ENCODE results near the gene BEND5. TPM values are rescaled to one million over a fixed set of nuclear protein-coding genes. Genes with fewer than 3 reads are reported as not detected.

Gene BEND5
- total RNA-seq, 1 donor from 2014 or later: 23.9 TPM

GRCh38 chr1:48749068-48749467 is 27.6 kb downstream of the BEND5 start:
- H3K4me3 Mint-ChIP-seq (ENCODE audit: low read depth): no peak overlapping the region
- no peaks in the 10 kb centered on the region for H3K27me3 Mint-ChIP-seq
- H3K4me1 Mint-ChIP-seq (ENCODE audit: low read depth): peaks cover 18% of the 10 kb centered on the region
- no peak overlapping the region for H3K27ac Mint-ChIP-seq
- no peaks in the 10 kb centered on the region for H3K9me3 Mint-ChIP-seq (ENCODE audit: low read depth)
- H3K36me3 Mint-ChIP-seq (ENCODE audit: insufficient read depth): peaks cover 23% of the 10 kb centered on the region
- no peak for DNase-seq (ENCODE audit: low spot score, unreplicated experiment)
- TF ChIP-seq, protein P1, sequence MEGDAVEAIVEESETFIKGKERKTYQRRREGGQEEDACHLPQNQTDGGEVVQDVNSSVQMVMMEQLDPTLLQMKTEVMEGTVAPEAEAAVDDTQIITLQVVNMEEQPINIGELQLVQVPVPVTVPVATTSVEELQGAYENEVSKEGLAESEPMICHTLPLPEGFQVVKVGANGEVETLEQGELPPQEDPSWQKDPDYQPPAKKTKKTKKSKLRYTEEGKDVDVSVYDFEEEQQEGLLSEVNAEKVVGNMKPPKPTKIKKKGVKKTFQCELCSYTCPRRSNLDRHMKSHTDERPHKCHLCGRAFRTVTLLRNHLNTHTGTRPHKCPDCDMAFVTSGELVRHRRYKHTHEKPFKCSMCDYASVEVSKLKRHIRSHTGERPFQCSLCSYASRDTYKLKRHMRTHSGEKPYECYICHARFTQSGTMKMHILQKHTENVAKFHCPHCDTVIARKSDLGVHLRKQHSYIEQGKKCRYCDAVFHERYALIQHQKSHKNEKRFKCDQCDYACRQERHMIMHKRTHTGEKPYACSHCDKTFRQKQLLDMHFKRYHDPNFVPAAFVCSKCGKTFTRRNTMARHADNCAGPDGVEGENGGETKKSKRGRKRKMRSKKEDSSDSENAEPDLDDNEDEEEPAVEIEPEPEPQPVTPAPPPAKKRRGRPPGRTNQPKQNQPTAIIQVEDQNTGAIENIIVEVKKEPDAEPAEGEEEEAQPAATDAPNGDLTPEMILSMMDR (IDR thresholded peaks at IDR 0.05; ENCODE audit: unreplicated experiment): no peak

DNA sequence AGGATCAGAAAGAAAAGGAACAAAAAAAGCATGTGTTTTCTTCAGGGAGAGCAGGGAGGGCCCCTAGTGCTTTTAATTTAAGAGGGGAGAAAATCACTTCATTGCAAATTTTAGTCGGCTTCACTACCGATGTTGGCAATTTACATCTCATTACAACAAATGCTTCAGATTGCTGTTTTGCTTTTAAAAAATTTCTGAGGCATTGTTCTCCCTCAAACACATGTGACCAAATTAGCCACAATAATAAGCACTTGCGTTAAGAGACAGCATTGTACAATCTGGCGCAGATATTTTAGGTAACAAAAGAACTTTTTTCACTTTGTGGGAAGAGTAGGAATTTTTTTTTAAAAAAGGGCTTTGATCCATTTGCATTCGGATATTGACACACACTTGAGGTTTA is 29.8 kb downstream of the BEND5 start:
- no peaks in the 10 kb centered on the region for H3K27me3 Mint-ChIP-seq
- no peak overlapping the region for H3K4me3 Mint-ChIP-seq (ENCODE audit: low read depth)

DNA sequence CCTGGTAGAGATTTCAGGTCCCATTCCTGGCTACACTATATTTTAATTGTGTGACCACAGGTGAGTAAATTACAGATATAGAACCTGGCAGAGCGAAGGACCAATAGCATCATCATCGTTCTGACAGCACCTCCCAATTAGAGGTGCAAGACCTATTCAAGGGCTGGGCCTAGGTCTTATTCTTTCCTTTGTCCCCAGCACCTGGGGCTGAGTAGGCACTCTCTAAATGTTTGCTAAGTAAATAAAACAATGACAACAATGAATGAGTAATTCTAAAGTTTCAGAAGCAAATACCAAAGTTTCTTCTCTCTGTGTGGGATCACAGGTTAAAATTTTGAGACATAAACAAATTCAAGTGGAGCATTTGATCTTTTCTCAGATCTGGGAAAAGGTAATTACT is 32.7 kb downstream of the BEND5 start:
- no peaks in the 10 kb centered on the region for H3K27me3 Mint-ChIP-seq
- H3K9me3 Mint-ChIP-seq (ENCODE audit: low read depth): no peaks in the 10 kb centered on the region
- peaks cover 36% of the 10 kb centered on the region for H3K36me3 Mint-ChIP-seq (ENCODE audit: insufficient read depth)
- H3K4me3 Mint-ChIP-seq (ENCODE audit: low read depth): no peak overlapping the region
- H3K27ac Mint-ChIP-seq: peak overlapping the region; percentile 90
- TF ChIP-seq, protein P1 (IDR thresholded peaks at IDR 0.05; ENCODE audit: unreplicated experiment): no peak
- H3K4me1 Mint-ChIP-seq (ENCODE audit: low read depth): peaks cover 24% of the 10 kb centered on the region
- DNase-seq (ENCODE audit: low spot score, unreplicated experiment): no peak

More for the DNA sequence above, 29.8 kb downstream of the BEND5 start:
- peaks cover 31% of the 10 kb centered on the region for H3K36me3 Mint-ChIP-seq (ENCODE audit: insufficient read depth)
- peaks cover 27% of the 10 kb centered on the region for H3K4me1 Mint-ChIP-seq (ENCODE audit: low read depth)
- DNase-seq (ENCODE audit: low spot score, unreplicated experiment): no peak
- TF ChIP-seq, protein P1 (IDR thresholded peaks at IDR 0.05; ENCODE audit: unreplicated experiment): no peak
- H3K27ac Mint-ChIP-seq: no peak overlapping the region
- H3K9me3 Mint-ChIP-seq (ENCODE audit: low read depth): no peaks in the 10 kb centered on the region

DNA sequence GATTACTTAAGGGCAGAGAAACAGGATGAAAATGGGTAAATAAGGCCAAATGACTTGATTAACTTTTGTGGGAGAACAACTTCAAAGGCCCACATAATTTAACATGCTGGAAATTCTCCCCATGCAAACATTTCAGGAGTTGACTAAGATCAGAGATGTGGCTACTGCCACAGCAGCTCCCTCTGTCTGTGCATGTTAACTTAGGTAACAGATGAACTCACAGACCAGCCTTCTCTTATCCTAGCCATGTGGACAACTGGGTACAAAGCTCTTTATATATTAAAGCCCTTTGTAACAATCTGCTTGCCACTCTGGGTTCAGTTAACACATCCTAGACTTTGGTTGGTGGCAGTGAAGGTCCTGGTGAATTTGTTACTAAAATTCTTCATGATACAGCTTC is 33.2 kb downstream of the BEND5 start:
- Mint-ChIP-seq H3K4me3 (ENCODE audit: low read depth) (no peak overlapping the region), H3K9me3 (ENCODE audit: low read depth) (no peaks in the 10 kb centered on the region), H3K36me3 (ENCODE audit: insufficient read depth) (peaks cover 34% of the 10 kb centered on the region), H3K4me1 (ENCODE audit: low read depth) (peaks cover 25% of the 10 kb centered on the region), H3K27me3 (no peaks in the 10 kb centered on the region), H3K27ac (peak overlapping the region; percentile 15)
- TF ChIP-seq, protein P1 (IDR thresholded peaks at IDR 0.05; ENCODE audit: unreplicated experiment): no peak
- no peak for DNase-seq (ENCODE audit: low spot score, unreplicated experiment)

- Mint-ChIP-seq H3K27me3 (no peaks in the 10 kb centered on the region), H3K9me3 (ENCODE audit: low read depth) (no peaks in the 10 kb centered on the region), H3K27ac (no peak overlapping the region), H3K4me3 (ENCODE audit: low read depth) (no peak overlapping the region), H3K36me3 (ENCODE audit: insufficient read depth) (peaks cover 35% of the 10 kb centered on the region), H3K4me1 (ENCODE audit: low read depth) (peaks cover 23% of the 10 kb centered on the region)
- TF ChIP-seq, protein P1 (IDR thresholded peaks at IDR 0.05; ENCODE audit: unreplicated experiment): no peak
- no peak for DNase-seq (ENCODE audit: low spot score, unreplicated experiment)
Observed at GRCh38 chr1:48741380-48741779, 35.3 kb downstream of the BEND5 start.

Data from progenitor cell of endocrine pancreas (in vitro differentiated cells).